BLaER1 (cell line): ENCODE results near the gene LRRTM1.
A peak's percentile ranks its signal among the peaks of the same experiment; 100 is the strongest.

ENCODE experiments used
- H3K27ac ChIP-seq: shearing (Covaris generic); formaldehyde crosslinking; 2 replicates; pipeline ENCODE4 v1.8.1; 2022
- H3K27me3 ChIP-seq: shearing (Covaris generic); formaldehyde crosslinking; 2 replicates; pipeline ENCODE4 v1.8.1; 2022
- H3K36me3 ChIP-seq: shearing (Covaris generic); formaldehyde crosslinking; 2 replicates; pipeline ENCODE4 v1.8.1; 2022
- H3K4me1 ChIP-seq: shearing (Covaris generic); formaldehyde crosslinking; 2 replicates; pipeline ENCODE4 v1.8.1; 2022
- H3K4me2 ChIP-seq: shearing (Covaris generic); formaldehyde crosslinking; 2 replicates; pipeline ENCODE4 v1.8.1; 2022
- H3K4me3 ChIP-seq: shearing (Covaris generic); formaldehyde crosslinking; 2 replicates; pipeline ENCODE4 v1.8.1; 2022
- H3K9ac ChIP-seq: shearing (Covaris generic); formaldehyde crosslinking; 2 replicates; pipeline ENCODE4 v1.8.1; 2022
- H3K9me3 ChIP-seq: shearing (Covaris generic); formaldehyde crosslinking; 2 replicates; pipeline ENCODE4 v1.8.1; 2022
- H4K20me1 ChIP-seq: shearing (Covaris generic); formaldehyde crosslinking; 2 replicates; pipeline ENCODE4 v1.8.1; 2022
- Cebpa-rat ChIP-seq: shearing (Covaris generic); IDR thresholded peaks from 2 replicates; pipeline ENCODE4 v1.8.1; 2022

The LRRTM1 gene

GRCh38 chr2:80329491-80329890 lies 24.9 kb upstream of the LRRTM1 start:
- peak overlapping the region; percentile 25 for H3K4me2 ChIP-seq
- no peak overlapping the region for H3K4me3 ChIP-seq
- no peak overlapping the region for H3K9ac ChIP-seq
- H3K27me3 ChIP-seq: no peaks in the 10 kb centered on the region
- H3K4me1 ChIP-seq: peaks cover 42% of the 10 kb centered on the region
- no peaks in the 10 kb centered on the region for H3K9me3 ChIP-seq
- no peaks in the 10 kb centered on the region for H3K36me3 ChIP-seq
- H4K20me1 ChIP-seq: no peaks in the 10 kb centered on the region
- TF ChIP-seq Cebpa-rat: no peak
- no peak overlapping the region for H3K27ac ChIP-seq

- H4K20me1 ChIP-seq: no peaks in the 10 kb centered on the region
- H3K9me3 ChIP-seq: no peaks in the 10 kb centered on the region
- no peak overlapping the region for H3K9ac ChIP-seq
- peaks cover 42% of the 10 kb centered on the region for H3K4me1 ChIP-seq
- no peak overlapping the region for H3K27ac ChIP-seq
- no peaks in the 10 kb centered on the region for H3K36me3 ChIP-seq
- peak overlapping the region; percentile 28; the same call in 1 of the 2 replicates for H3K4me2 ChIP-seq
- no peak for TF ChIP-seq Cebpa-rat
- no peak overlapping the region for H3K4me3 ChIP-seq
- peaks cover 3% of the 10 kb centered on the region for H3K27me3 ChIP-seq
Observed at GRCh38 chr2:80328159-80328571, 23.6 kb upstream of the LRRTM1 start.

- Histone ChIP-seq H3K36me3 (no peaks in the 10 kb centered on the region), H3K4me1 (peaks cover 50% of the 10 kb centered on the region), H4K20me1 (no peaks in the 10 kb centered on the region), H3K4me3 (no peak overlapping the region), H3K9me3 (no peaks in the 10 kb centered on the region), H3K4me2 (peak overlapping the region; percentile 33), H3K27ac (no peak overlapping the region), H3K9ac (no peak overlapping the region), H3K27me3 (peaks cover 16% of the 10 kb centered on the region)
- TF ChIP-seq Cebpa-rat: no peak
Observed at GRCh38 chr2:80326861-80327260, 22.3 kb upstream of the LRRTM1 start.

GRCh38 chr2:80326214-80326613 lies 21.7 kb upstream of the LRRTM1 start:
- Histone ChIP-seq H3K9me3 (no peaks in the 10 kb centered on the region), H3K4me2 (peak overlapping the region; percentile 33), H3K4me1 (peaks cover 50% of the 10 kb centered on the region), H3K36me3 (no peaks in the 10 kb centered on the region), H3K4me3 (no peak overlapping the region), H3K27ac (no peak overlapping the region), H3K27me3 (peaks cover 20% of the 10 kb centered on the region), H3K9ac (no peak overlapping the region), H4K20me1 (no peaks in the 10 kb centered on the region)
- no peak for TF ChIP-seq Cebpa-rat

- Histone ChIP-seq H3K4me1 (peaks cover 45% of the 10 kb centered on the region), H3K4me3 (no peak overlapping the region), H3K36me3 (no peaks in the 10 kb centered on the region), H4K20me1 (no peaks in the 10 kb centered on the region), H3K4me2 (no peak overlapping the region), H3K9me3 (no peaks in the 10 kb centered on the region), H3K27me3 (peaks cover 20% of the 10 kb centered on the region), H3K9ac (no peak overlapping the region), H3K27ac (no peak overlapping the region)
- TF ChIP-seq Cebpa-rat: no peak
Observed at GRCh38 chr2:80324525-80324924, 20.0 kb upstream of the LRRTM1 start.

GRCh38 chr2:80323610-80324009 lies 19.1 kb upstream of the LRRTM1 start:
- Histone ChIP-seq H3K27ac (no peak overlapping the region), H3K9me3 (no peaks in the 10 kb centered on the region), H4K20me1 (no peaks in the 10 kb centered on the region), H3K4me2 (no peak overlapping the region), H3K9ac (no peak overlapping the region), H3K36me3 (no peaks in the 10 kb centered on the region), H3K4me3 (no peak overlapping the region), H3K27me3 (peaks cover 20% of the 10 kb centered on the region), H3K4me1 (peaks cover 40% of the 10 kb centered on the region)
- no peak for TF ChIP-seq Cebpa-rat

- no peaks in the 10 kb centered on the region for H3K9me3 ChIP-seq
- H3K36me3 ChIP-seq: no peaks in the 10 kb centered on the region
- H3K27me3 ChIP-seq: peaks cover 20% of the 10 kb centered on the region
- H3K27ac ChIP-seq: no peak overlapping the region
- no peak overlapping the region for H3K4me3 ChIP-seq
- no peaks in the 10 kb centered on the region for H4K20me1 ChIP-seq
- no peak overlapping the region for H3K9ac ChIP-seq
- H3K4me2 ChIP-seq: peak overlapping the region; percentile 69; the same call in 1 of the 2 replicates
- TF ChIP-seq Cebpa-rat: no peak
- H3K4me1 ChIP-seq: peaks cover 34% of the 10 kb centered on the region
Observed at GRCh38 chr2:80322958-80323357, 18.4 kb upstream of the LRRTM1 start.

GRCh38 chr2:80322311-80322920 lies 17.9 kb upstream of the LRRTM1 start:
- peaks cover 20% of the 10 kb centered on the region for H3K27me3 ChIP-seq
- no peak overlapping the region; the same call in 1 of the 2 replicates for H3K4me3 ChIP-seq
- no peak overlapping the region for H3K27ac ChIP-seq
- H3K4me1 ChIP-seq: peaks cover 29% of the 10 kb centered on the region
- H3K4me2 ChIP-seq: peak overlapping the region; percentile 69
- H3K36me3 ChIP-seq: no peaks in the 10 kb centered on the region
- H3K9me3 ChIP-seq: no peaks in the 10 kb centered on the region
- TF ChIP-seq Cebpa-rat: no peak
- no peaks in the 10 kb centered on the region for H4K20me1 ChIP-seq
- H3K9ac ChIP-seq: no peak overlapping the region

- Histone ChIP-seq H3K27ac (no peak overlapping the region), H4K20me1 (no peaks in the 10 kb centered on the region), H3K36me3 (no peaks in the 10 kb centered on the region), H3K27me3 (no peaks in the 10 kb centered on the region), H3K4me2 (no peak overlapping the region), H3K4me3 (no peak overlapping the region), H3K9ac (no peak overlapping the region), H3K4me1 (no peaks in the 10 kb centered on the region), H3K9me3 (no peaks in the 10 kb centered on the region)
- TF ChIP-seq Cebpa-rat: no peak
Observed at GRCh38 chr2:80312282-80312839, 7.8 kb upstream of the LRRTM1 start.

GRCh38 chr2:80311304-80311703 lies 6.8 kb upstream of the LRRTM1 start:
- no peak for TF ChIP-seq Cebpa-rat
- no peak overlapping the region for H3K27ac ChIP-seq
- no peaks in the 10 kb centered on the region for H3K27me3 ChIP-seq
- no peak overlapping the region for H3K4me2 ChIP-seq
- H3K4me1 ChIP-seq: no peaks in the 10 kb centered on the region
- no peak overlapping the region for H3K9ac ChIP-seq
- H3K4me3 ChIP-seq: no peak overlapping the region
- no peaks in the 10 kb centered on the region for H3K36me3 ChIP-seq
- H4K20me1 ChIP-seq: no peaks in the 10 kb centered on the region
- H3K9me3 ChIP-seq: no peaks in the 10 kb centered on the region
